HepG2 (cell line): ENCODE data around the gene SH3BP2. TPM values are rescaled to one million over a fixed set of nuclear protein-coding genes. Genes with fewer than 3 reads are reported as not detected.

Experiments used
- ETV6 ChIP-seq: sonication (generic); formaldehyde crosslinking; conservative IDR thresholded peaks from 2 replicates; pipeline ENCODE4 v1.4.0; 2020; ENCODE audit warnings: missing genetic modification reagents
- FUBP1 ChIP-seq: sonication (generic); formaldehyde crosslinking; IDR thresholded peaks from 2 replicates; pipeline ENCODE4 v1.5.1; 2020; ENCODE audit warnings: missing genetic modification reagents, mild to moderate bottlenecking, borderline replicate concordance
- RORA ChIP-seq: sonication (generic); formaldehyde crosslinking; IDR thresholded peaks from 2 replicates; pipeline ENCODE4 v1.5.0; 2020; ENCODE audit warnings: mild to moderate bottlenecking, missing genetic modification reagents, moderate library complexity
- SMARCE1 ChIP-seq: fragments of 450-650 bp; IDR thresholded peaks from 2 replicates; pipeline ENCODE4 v1.6.1; 2017; ENCODE audit warnings: borderline replicate concordance
- ZHX2 ChIP-seq, 2 experiments: sonication (generic) in 1 of 2; formaldehyde crosslinking in 1 of 2; IDR thresholded peaks; 2 replicates each; pipeline versions ENCODE4 v1.6.1 to v1.9.0; 2014 to 2022; ENCODE audit warnings: antibody characterized with exemption in 1 of 2, borderline replicate concordance in 1 of 2, inconsistent platforms in 1 of 2, low read depth in 1 of 2, missing genetic modification reagents in 1 of 2
- ZKSCAN1 ChIP-seq: fragments of 150-350 bp; IDR thresholded peaks from 2 replicates; pipeline ENCODE4 v1.6.1; 2014; ENCODE audit warnings: low read length
- ZNF235 ChIP-seq: sonication (generic); formaldehyde crosslinking; IDR thresholded peaks from 2 replicates; pipeline ENCODE4 v1.8.1; 2023; ENCODE audit warnings: mild to moderate bottlenecking, missing genetic modification reagents, borderline replicate concordance
- ZNF598 ChIP-seq: sonication (generic); formaldehyde crosslinking; IDR thresholded peaks from 2 replicates; pipeline ENCODE4 v1.5.1; 2020; ENCODE audit warnings: mild to moderate bottlenecking, missing genetic modification reagents, borderline replicate concordance
- ZNF737 ChIP-seq: sonication (generic); formaldehyde crosslinking; IDR thresholded peaks from 2 replicates; pipeline ENCODE4 v1.5.0; 2020; ENCODE audit warnings: missing genetic modification reagents, mild to moderate bottlenecking, borderline replicate concordance
- polyA plus RNA-seq, 8 experiments: library from polyadenylated mRNA; depleted of rRNA in 3 of 8; stranded (reverse) in 7 of 8; unstranded in 1 of 8; fragments of >200 nt; fragmentation: Illumina TruSeq in 4 of 8; extraction: Trizol in 4 of 8; gene quantifications; 2 replicates each; pipeline versions ENCODE4 v1.2.1 to v1.2.3, GENCODE V29; 2011 to 2016; ENCODE audit warnings: low read depth in 4 of 8, missing spikeins in 1 of 8, mixed read lengths in 1 of 8; ENCODE audit not compliant: insufficient read depth in 1 of 8
- total RNA-seq, 5 experiments: library from RNA; depleted of rRNA; stranded (reverse); fragments of >200 nt; fragmentation: Illumina TruSeq; extraction: Trizol; gene quantifications; 2 replicates each; pipeline ENCODE4 v1.2.3, GENCODE V29; 2016; ENCODE audit warnings: low read depth in 1 of 5
- TF ChIP-seq, protein P1 (sequence below): IDR thresholded peaks from 2 replicates; pipeline ENCODE4 v1.6.1; 2012; ENCODE audit warnings: low read depth, low read length, improper control_type of control experiment
- TF ChIP-seq, protein P2 (sequence below): sonication (generic); formaldehyde crosslinking; IDR thresholded peaks from 2 replicates; pipeline ENCODE4 v1.8.0; 2022; ENCODE audit warnings: mild to moderate bottlenecking, missing genetic modification reagents, moderate library complexity
- TF ChIP-seq, protein P3 (sequence below): sonication (generic); formaldehyde crosslinking; IDR thresholded peaks from 2 replicates; pipeline ENCODE4 v1.4.0; 2020; ENCODE audit warnings: missing genetic modification reagents
- TF ChIP-seq, protein P4 (sequence below): sonication (generic); formaldehyde crosslinking; IDR thresholded peaks from 2 replicates; pipeline ENCODE4 v1.8.0; 2022; ENCODE audit warnings: missing genetic modification reagents, mild to moderate bottlenecking, inconsistent platforms, borderline replicate concordance

Gene SH3BP2
- total and polyA plus RNA-seq, 2 of the 13 experiments (the other 11 are each of a cell fraction or from before 2014, with no cell fraction given) = 16.9 to 34.5 TPM

DNA sequence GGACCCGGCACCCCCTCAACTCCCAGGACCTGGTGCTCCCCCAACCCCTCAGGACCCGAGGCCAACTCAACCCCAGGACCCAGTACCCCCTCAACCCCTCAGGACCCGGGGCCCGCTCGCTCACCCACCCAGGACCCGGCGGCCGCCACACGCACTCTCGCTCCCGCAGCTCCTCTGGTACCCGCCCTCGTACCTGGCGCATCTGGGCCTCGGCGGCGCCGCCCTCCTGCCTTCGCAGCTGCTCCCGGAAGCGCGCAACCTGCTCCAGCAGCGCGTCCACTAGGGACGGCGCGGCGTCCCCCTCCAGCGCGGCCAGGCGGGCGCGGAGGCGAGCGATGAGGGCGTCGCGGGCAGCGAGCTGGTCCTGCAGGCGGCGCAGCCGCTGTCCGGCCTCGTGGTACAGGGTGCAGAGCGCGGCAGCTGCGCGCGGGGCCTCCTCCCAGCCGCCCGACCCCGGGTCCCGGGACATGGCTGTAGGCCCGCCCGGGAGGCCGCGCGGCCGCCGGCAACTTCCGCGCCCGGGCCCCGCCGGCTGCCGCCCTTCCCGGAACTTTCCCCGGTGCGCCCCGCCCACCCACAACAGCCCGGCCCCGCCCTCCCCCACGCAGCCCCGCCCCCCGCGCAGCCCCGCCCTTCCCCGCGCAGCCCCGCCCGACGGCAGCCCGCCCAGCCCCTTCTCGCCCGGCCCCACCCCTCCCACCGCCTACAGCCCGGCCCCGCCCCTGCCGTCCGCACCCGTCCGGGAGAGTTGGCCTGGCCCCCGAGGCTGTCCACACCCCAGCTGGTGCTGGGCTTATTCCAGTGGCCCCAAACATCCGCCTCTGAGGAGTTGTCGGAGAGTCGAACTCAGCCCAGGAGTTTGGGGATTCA, 36.8 kb upstream of the SH3BP2 start, which contains the start of gene TNIP2 (continued):
- TF ChIP-seq ZHX2 (IDR thresholded peaks at IDR 0.05; ENCODE audit: low read depth) = 0 out of 2 replicates have a peak, but pooled peaks have one; percentile 38
- 0 out of 2 replicates have a peak, but pooled peaks have one; percentile 62 for TF ChIP-seq ZHX2 (CRISPR knock-in tag; IDR thresholded peaks at IDR 0.05; ENCODE audit: borderline replicate concordance)
- TF ChIP-seq, protein P1, sequence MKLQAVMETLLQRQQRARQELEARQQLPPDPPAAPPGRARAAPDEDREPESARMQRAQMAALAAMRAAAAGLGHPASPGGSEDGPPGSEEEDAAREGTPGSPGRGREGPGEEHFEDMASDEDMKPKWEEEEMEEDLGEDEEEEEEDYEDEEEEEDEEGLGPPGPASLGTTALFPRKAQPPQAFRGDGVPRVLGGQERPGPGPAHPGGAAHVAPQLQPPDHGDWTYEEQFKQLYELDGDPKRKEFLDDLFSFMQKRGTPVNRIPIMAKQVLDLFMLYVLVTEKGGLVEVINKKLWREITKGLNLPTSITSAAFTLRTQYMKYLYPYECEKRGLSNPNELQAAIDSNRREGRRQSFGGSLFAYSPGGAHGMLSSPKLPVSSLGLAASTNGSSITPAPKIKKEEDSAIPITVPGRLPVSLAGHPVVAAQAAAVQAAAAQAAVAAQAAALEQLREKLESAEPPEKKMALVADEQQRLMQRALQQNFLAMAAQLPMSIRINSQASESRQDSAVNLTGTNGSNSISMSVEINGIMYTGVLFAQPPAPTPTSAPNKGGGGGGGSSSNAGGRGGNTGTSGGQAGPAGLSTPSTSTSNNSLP = no peak
- TF ChIP-seq ZNF598 = no peak
- no peak for TF ChIP-seq RORA (CRISPR knock-in tag)
- TF ChIP-seq, protein P2, sequence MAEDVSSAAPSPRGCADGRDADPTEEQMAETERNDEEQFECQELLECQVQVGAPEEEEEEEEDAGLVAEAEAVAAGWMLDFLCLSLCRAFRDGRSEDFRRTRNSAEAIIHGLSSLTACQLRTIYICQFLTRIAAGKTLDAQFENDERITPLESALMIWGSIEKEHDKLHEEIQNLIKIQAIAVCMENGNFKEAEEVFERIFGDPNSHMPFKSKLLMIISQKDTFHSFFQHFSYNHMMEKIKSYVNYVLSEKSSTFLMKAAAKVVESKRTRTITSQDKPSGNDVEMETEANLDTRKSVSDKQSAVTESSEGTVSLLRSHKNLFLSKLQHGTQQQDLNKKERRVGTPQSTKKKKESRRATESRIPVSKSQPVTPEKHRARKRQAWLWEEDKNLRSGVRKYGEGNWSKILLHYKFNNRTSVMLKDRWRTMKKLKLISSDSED (CRISPR knock-in tag) = no peak
- TF ChIP-seq, protein P3, sequence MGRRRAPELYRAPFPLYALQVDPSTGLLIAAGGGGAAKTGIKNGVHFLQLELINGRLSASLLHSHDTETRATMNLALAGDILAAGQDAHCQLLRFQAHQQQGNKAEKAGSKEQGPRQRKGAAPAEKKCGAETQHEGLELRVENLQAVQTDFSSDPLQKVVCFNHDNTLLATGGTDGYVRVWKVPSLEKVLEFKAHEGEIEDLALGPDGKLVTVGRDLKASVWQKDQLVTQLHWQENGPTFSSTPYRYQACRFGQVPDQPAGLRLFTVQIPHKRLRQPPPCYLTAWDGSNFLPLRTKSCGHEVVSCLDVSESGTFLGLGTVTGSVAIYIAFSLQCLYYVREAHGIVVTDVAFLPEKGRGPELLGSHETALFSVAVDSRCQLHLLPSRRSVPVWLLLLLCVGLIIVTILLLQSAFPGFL (CRISPR knock-in tag) = no peak
- no peak for TF ChIP-seq FUBP1 (CRISPR knock-in tag)
- TF ChIP-seq ETV6 (CRISPR knock-in tag) = peak; percentile 99
- TF ChIP-seq, protein P4, sequence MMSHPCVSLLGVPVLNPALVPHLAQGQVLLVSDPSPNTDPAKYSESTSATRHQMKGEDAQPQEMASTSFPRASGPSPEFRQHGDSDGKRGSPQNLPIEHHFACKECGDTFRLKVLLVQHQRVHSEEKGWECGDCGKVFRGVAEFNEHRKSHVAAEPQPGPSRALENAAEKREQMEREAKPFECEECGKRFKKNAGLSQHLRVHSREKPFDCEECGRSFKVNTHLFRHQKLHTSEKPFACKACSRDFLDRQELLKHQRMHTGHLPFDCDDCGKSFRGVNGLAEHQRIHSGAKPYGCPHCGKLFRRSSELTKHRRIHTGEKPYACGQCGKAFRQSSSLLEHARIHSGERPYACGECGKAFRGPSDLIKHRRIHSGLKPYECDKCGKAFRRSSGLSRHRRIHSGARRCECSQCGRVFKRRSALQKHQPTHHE (CRISPR knock-in tag) = no peak; the same call in 1 of the 2 replicates
- 0 out of 2 replicates have a peak, but pooled peaks have one; percentile 43 for TF ChIP-seq ZNF235 (CRISPR knock-in tag)
- TF ChIP-seq ZNF737 (CRISPR knock-in tag) = no peak
- TF ChIP-seq SMARCE1 = no peak
- no peak for TF ChIP-seq ZKSCAN1
